MM.1S (cell line): ENCODE results near the gene ACHE.
"Not testable (repeated sequence)": the region's sequence is repeated elsewhere in the genome, so short reads cannot be mapped to it uniquely, and the experiment has no call there.

Experiments
- CTCF ChIP-seq: fragments of 300-600 bp; sonication (generic); IDR thresholded peaks from 2 replicates; pipeline ENCODE4 v1.5.1; 2016; ENCODE audit warnings: antibody characterized with exemption, low read length, mixed read lengths
- EZH2phosphoT487 ChIP-seq: fragments of 300-600 bp; sonication (generic); IDR thresholded peaks from 2 replicates; pipeline ENCODE4 v1.6.1; 2018; ENCODE audit warnings: antibody characterized with exemption, low read length

GRCh38 chr7:100923616-100924015 is 27.9 kb upstream of the ACHE start:
- TF ChIP-seq CTCF, EZH2phosphoT487: not testable (repeated sequence)
